Measurements from ENCODE around the gene CDH16. TPM values are rescaled to one million over a fixed set of nuclear protein-coding genes. Genes with fewer than 3 reads are reported as not detected.
A peak's percentile ranks its signal among the peaks of the same experiment; 100 is the strongest.

CDH16 gene
- total and polyA plus RNA-seq, 8 donors = 0.32 to 68.1 (median 47.5) TPM; not detected in 1

- Histone ChIP-seq H3K27ac (no peak overlapping the region), H3K27me3 (peaks cover 0 to 4% of the 10 kb centered on the region in 2 donors), H3K9me3 (no peaks in the 10 kb centered on the region), H3K36me3 (no peaks in the 10 kb centered on the region), H3K4me1 (no peaks in the 10 kb centered on the region), H3K4me3 (no peak overlapping the region)
- DNase-seq (no peak), ATAC-seq (no peak)
- TF ChIP-seq CTCF (IDR thresholded peaks at IDR 0.05) = no peak
- intact Hi-C loops (cut with DNase I) = no loop called here
Measured at GRCh38 chr16:66914541-66914940, 4.1 kb downstream of the CDH16 start.

GRCh38 chr16:66913711-66914110, 5.0 kb downstream of the CDH16 start:
- ATAC-seq = no peak
- Histone ChIP-seq H3K9me3 (no peaks in the 10 kb centered on the region), H3K4me3 (no peak overlapping the region), H3K27ac (no peak overlapping the region), H3K4me1 (no peaks in the 10 kb centered on the region), H3K27me3 (no peaks in the 10 kb centered on the region), H3K36me3 (no peaks in the 10 kb centered on the region)
- intact Hi-C loops (cut with DNase I) = no loop called here
- TF ChIP-seq CTCF (IDR thresholded peaks at IDR 0.05) = no peak
- DNase-seq = peak in 1 of 4 donors; percentile 34

- no peak for ATAC-seq
- H3K4me1 ChIP-seq = no peaks in the 10 kb centered on the region
- H3K36me3 ChIP-seq = no peaks in the 10 kb centered on the region
- intact Hi-C loops (cut with DNase I) = no loop called here
- DNase-seq = peak in 1 of 4 donors; percentile 28
- no peaks in the 10 kb centered on the region for H3K27me3 ChIP-seq
- H3K4me3 ChIP-seq = no peak overlapping the region
- H3K9me3 ChIP-seq = no peaks in the 10 kb centered on the region
- no peak overlapping the region for H3K27ac ChIP-seq
- TF ChIP-seq CTCF (IDR thresholded peaks at IDR 0.05) = no peak
Measured at GRCh38 chr16:66913081-66913480, 5.6 kb downstream of the CDH16 start.

GRCh38 chr16:66911801-66912200, 6.9 kb downstream of the CDH16 start:
- Histone ChIP-seq H3K9me3 (no peaks in the 10 kb centered on the region), H3K27me3 (no peaks in the 10 kb centered on the region), H3K4me3 (no peak overlapping the region), H3K36me3 (no peaks in the 10 kb centered on the region), H3K4me1 (no peaks in the 10 kb centered on the region), H3K27ac (no peak overlapping the region)
- TF ChIP-seq CTCF (IDR thresholded peaks at IDR 0.05) = no peak
- ATAC-seq (no peak), DNase-seq (peak in 1 of 4 donors; percentile 53)
- intact Hi-C loops (cut with DNase I) = no loop called here

- ATAC-seq (no peak), DNase-seq (peak in 1 of 4 donors; percentile 48)
- Histone ChIP-seq H3K27me3 (no peaks in the 10 kb centered on the region), H3K36me3 (no peaks in the 10 kb centered on the region), H3K9me3 (no peaks in the 10 kb centered on the region), H3K27ac (no peak overlapping the region), H3K4me3 (no peak overlapping the region), H3K4me1 (no peaks in the 10 kb centered on the region)
- intact Hi-C loops (cut with DNase I) = no loop called here
- no peak for TF ChIP-seq CTCF (IDR thresholded peaks at IDR 0.05)
Measured at GRCh38 chr16:66911112-66911511, 7.6 kb downstream of the CDH16 start.

Data from left lung (tissue), 10 donors.